ENCODE results near the gene RHCG.

Gene RHCG

GRCh38 chr15:89444241-89445225 is 51.9 kb downstream of the RHCG start:
- no peak for DNase-seq (ENCODE audit: low spot score)

DNA sequence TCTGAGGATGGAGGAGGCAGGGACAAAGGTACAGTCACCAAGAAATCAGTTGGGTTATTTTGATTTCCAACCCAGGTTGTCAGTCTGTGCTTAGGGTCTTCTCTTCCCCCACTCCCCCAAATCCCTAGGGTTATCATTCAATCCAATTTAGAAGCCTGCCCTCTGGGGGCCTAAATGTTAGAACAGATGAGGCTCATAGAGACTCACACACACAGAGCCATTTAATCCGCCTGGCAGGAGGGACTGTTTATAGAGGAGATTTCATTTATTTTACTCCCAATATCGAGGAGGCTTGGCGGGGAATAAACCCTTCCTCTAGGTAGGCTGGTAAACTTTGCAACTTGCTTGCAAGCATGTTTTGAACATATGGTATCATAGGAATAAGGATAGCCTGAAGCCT is 52.8 kb downstream of the RHCG start:
- DNase-seq (ENCODE audit: low spot score): no peak

DNA sequence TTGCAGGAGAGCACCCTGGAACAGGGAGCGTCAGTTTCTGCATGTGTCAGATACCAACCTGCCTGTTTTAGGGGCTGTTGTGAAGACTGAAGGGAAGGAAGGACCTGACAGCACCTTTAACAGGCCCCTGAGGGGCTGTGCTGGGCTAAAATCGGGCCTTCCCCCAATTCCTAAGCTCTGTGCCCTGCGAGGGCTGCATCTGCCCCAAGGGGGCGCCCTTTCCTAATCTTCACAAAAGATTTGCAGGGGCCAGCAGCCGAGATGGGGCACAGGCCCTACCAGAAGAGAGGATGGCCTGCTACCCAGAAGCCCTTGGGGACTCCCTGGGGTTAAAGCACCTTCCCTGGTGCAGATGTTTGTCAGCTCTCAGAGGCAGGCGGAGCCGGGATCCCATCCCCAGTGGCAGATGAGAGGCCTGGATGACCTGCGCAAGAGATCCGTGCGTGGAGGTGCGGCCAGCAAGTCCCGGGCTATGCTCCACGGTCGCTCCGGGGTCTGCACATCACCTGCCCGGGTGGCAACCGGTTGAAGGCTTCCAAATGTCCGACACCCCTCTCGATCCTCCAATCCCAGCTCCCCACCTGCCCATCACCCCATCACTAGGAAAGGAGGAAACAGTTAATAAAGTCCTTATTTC is 53.6 kb downstream of the RHCG start:
- peak; percentile 16 for DNase-seq (ENCODE audit: low spot score)

- no peak for DNase-seq (ENCODE audit: low spot score)
These were observed 54.2 kb downstream of the RHCG start for GRCh38 chr15:89442155-89442554.

- no peak for DNase-seq (ENCODE audit: low spot score)
These were observed 55.0 kb downstream of the RHCG start for GRCh38 chr15:89441295-89441812.

- no peak for DNase-seq (ENCODE audit: low spot score)
These were observed 56.6 kb downstream of the RHCG start for GRCh38 chr15:89439764-89440163.

DNA sequence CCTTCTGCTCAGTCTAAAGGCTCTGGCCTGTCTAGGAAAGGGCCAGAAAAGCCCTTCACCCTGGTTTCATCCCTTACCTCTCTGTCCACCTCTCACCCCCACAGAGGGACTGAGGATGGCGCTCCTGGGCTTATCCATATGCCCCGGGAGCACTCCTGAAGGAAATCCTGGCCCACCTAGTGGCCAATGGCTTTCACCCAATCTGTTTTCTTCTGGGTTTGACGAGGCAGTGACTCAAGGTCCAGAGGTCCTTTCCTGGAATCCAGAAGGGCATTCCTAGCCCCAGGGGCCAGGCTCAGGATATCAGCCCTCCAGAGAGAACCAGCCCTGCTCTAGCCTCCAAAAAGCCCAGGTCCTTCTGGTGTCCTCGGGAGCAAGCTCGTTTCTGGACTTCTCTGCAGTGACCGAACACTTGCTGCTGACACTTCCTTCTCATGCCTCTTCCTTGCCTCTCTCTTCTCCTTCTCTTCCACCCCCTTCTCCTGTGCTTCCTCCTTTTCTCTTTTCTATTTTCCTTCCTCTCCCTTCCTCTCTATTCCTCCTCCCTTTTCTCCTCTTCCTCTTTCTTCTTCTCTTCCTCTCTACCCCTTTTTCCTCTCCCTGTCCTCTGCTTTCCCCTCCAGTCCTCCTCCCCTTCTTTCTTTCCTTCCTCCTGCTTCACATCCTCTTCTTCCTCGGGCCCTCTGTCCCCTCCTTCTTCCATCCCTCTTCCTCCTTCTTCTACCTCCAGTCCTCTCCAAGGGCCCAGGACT is 59.6 kb downstream of the RHCG start:
- DNase-seq (ENCODE audit: low spot score): no peak

- DNase-seq (ENCODE audit: low spot score): no peak
These were observed 61.0 kb downstream of the RHCG start for GRCh38 chr15:89435362-89435761.

- DNase-seq (ENCODE audit: low spot score): no peak
These were observed 62.7 kb downstream of the RHCG start for GRCh38 chr15:89433686-89434085.

- DNase-seq (ENCODE audit: low spot score): peak; percentile 62
These were observed 65.6 kb downstream of the RHCG start for GRCh38 chr15:89430530-89431341.

DNA sequence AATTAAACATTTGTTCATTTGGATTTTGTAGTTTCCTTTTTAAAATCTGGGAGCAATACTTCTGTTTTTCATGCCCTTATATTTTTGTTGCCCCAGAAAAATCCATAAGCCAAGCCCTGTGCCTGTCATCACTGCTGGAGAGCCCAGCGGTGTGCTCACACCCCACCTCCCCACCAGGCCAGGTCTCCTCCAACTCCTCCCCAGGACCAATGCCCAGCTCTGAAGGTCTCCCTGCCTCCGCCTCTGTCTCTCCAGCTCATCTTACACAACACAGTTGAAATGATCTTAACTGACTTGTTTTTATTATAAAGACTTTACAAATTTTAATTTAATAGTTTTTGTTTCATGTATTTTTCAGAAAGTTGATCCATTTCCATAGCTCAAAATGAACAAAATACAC is 66.4 kb downstream of the RHCG start:
- DNase-seq (ENCODE audit: low spot score): no peak

DNA sequence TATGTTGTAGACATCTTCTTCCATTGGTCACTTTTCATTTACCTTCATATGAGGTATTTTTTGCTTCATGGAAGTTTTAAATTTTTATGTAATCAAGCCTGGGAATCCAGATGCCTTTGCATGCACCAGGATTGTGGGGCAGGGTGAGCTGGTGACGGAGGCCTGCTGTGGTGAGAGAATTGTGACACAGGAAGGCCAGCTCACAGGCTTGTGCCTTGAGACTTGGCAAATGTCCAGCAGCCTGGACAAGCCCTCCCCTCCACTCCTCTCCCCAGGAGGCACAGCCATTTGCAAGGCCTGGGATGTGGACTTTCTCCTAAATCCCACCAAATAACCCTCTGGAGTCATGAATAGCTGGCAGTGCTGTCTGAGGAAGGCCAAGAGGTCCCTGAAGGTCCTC is 67.4 kb downstream of the RHCG start:
- DNase-seq (ENCODE audit: low spot score): peak; percentile 38

DNA sequence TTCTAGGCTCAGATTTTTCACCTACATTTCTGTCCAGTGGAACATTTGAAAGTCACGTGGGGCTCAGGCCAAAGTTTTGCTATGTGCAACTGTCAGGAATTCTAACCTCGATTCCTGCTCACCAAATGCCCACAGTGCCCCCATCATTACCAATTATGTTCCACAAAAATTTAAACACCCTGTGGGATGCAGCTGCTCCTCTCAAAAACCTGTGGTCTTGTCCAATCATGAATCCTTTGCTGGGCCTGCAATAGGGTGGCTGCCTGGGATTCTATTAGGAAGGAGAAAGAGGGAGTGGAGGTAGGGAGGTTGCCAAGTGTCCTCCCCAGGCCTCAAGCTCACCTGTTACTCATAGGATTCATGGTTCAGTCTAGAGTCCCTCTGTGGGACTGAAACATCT is 68.1 kb downstream of the RHCG start:
- no peak for DNase-seq (ENCODE audit: low spot score)

DNA sequence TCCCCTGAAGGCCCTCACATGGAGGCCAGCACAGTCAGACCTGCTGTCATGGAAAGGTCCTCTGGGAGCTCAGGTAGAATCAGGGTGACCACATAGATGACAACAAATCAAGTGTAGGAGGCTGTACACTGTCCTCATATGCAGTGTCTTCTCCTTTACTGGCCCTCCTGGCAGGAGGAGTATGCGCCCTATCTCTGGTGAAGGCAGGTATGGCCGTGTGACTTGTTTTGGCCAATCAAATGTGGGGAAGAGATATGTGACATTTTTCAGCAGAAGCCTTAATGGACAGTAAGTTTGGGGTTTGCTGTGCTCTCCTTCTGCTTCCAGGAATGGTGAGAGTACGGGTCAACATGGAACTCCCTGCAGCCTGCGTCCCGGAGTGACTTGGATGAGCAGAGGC is 69.9 kb downstream of the RHCG start:
- no peak for DNase-seq (ENCODE audit: low spot score)

- no peak for DNase-seq (ENCODE audit: low spot score)
These were observed 72.4 kb downstream of the RHCG start for GRCh38 chr15:89423981-89424380.
